GM21528 (cell line): Measurements from ENCODE around the gene TADA2B.
A peak's percentile ranks its signal among the peaks of the same experiment; 100 is the strongest.

Experiments used
- ATAC-seq: cut with Tn5 transposase; IDR thresholded peaks from one replicate; pipeline ENCODE4 v1.9.1; 2021; ENCODE audit warnings: mild to moderate bottlenecking, moderate library complexity; ENCODE audit not compliant: unreplicated experiment, low FRiP score

TADA2B gene

DNA sequence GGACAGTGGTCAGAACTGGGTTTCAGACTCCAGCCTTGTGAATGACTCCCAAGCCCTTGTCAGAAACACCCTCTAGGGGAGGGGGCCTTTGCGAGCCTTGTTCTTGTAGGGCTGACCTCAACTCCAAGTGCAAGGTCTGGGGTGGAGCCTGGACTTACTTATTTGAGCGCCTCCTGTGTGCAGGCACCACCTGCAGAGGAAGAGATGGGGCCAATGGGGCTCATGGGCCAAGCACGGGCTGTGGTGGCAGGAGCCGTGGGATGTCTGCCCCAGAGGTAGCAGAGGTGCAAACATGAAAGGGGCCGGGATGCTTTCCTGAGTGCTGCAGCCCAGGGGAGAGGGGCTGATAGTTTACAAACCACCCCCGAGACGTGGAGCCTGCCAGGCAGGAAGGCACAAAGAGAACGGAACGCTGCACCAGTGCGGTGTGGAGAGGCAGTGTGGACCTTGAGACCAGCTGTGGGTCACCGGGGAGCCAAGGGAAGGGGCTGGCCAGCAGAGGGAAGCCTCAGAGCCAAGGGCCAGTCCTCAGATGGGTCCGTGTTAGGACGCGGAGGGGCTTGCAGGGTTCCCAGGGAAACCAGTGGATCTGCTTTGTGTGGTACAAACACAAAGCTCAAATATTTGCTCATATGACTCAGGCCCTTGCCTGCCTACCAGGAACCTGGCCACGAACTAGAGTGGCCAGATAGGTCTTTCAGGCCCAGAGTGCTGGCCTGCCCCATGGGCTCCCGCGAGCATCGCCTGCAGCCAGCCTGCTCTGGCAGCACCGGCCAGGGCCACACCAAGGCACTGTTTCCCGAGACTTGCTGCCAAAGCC is 8.7 kb upstream of the TADA2B start:
- no peak for ATAC-seq

- no peak for ATAC-seq
These were observed 5.7 kb upstream of the TADA2B start for GRCh38 chr4:7037425-7037824.

DNA sequence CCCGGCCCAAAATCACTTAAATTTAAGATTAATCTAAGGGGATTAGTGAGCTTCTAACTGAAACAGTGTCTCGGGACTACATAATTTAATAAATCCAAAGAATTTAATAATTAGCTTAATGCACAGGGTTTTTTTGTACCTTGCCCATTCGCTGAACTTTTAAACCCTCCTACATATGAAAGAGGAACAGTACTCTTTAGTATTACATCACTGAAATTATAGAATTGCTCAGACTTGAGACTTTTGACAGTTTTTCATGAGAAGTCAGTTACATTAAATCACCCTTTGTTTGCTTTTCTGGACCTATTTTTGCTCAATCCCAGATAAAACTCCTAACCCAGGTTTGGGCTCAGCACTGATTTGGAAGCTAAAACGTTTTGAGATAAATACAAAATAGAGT is 2.4 kb upstream of the TADA2B start:
- ATAC-seq: no peak

- no peak for ATAC-seq
These were observed 1.9 kb upstream of the TADA2B start for GRCh38 chr4:7041246-7041645.

- no peak for ATAC-seq
These were observed 1.2 kb upstream of the TADA2B start for GRCh38 chr4:7041801-7042502.

GRCh38 chr4:7042503-7043283 is 479 bp upstream of the TADA2B start:
- ATAC-seq: peak; percentile 84

- no peak for ATAC-seq
These were observed 1.2 kb downstream of the TADA2B start for GRCh38 chr4:7044137-7044930.

DNA sequence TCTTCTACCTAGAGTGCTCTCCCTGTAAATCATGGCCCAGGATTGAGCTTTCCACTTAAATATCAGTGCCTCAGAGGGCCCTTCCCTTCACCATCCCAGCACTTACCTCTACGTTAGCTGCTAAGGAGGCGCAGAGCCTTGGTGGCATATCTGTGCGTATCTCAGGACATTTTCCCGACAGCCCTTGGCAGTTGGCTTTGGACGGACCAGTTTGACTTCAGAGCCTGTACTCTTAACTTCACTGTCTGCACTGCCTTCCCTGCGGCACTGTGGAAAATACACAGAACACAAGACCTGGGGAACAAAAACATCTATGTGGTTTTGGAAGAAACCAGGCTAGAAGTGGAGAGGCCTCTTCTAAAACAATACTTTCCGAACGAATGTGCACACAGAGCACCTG is 2.4 kb downstream of the TADA2B start:
- ATAC-seq: no peak

GRCh38 chr4:7045961-7046921 is 3.1 kb downstream of the TADA2B start:
- no peak for ATAC-seq

DNA sequence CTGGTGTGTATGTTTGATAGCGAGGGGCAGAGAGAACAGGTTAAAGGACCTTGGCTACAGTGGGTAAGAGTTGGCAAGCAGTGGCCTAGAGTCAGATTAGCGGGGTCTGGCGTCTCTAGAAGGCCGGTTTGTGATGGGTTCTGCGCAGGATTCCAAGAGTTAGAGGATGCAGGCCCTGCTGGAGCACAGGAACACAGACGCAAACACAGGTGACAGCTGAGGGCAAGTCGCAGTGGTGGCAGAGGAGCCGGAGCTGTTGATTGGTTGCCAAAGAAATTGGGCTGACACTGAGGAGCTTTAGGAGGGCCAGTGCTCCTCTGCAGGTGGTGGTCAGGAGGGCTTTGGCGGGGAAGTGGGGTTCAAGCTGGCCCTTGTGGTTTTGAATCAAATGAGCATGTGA is 3.8 kb downstream of the TADA2B start:
- no peak for ATAC-seq

DNA sequence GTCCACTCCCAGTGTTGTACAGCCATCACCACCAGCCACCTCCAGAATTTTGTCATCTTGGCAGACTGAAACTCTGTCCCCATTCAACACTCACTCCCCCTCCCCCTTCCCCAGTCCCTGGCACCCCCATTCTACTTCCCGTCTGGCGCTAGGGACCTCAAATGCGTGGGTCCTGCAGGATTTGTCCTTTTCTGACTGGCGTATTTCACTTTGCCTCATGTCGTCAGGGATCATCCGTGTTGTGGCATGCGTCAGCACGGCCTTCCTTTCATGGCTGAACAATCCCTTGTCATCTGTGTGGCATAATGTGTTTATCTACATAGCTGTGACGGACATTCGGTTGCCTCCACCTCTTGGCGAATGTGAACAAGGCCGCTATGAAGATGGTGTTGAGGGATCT is 5.5 kb downstream of the TADA2B start:
- ATAC-seq: no peak

- ATAC-seq: no peak
These were observed 6.1 kb downstream of the TADA2B start for GRCh38 chr4:7049295-7049694.

GRCh38 chr4:7049739-7050138 is 6.6 kb downstream of the TADA2B start:
- ATAC-seq: no peak

GRCh38 chr4:7050481-7051143 is 7.4 kb downstream of the TADA2B start:
- no peak for ATAC-seq

DNA sequence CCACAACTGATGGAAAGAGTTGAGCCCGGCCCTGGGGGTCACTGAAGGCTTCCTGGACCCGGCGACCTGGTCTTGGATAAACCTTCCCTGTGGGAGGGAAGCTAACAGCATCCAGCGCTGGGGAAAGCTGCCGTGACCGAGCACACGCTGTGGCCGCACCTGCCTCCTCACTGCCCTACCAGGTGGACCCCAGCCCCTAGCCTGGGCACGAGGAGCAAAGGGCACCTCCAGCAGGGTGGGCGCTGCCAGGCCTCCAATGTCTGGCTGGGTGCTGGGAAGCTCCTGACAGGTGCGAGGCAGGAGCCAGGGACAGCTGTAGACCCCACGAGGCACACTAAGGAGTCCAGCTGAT is 7.9 kb downstream of the TADA2B start:
- no peak for ATAC-seq

- no peak for ATAC-seq
These were observed 8.7 kb downstream of the TADA2B start for GRCh38 chr4:7051905-7052304.

DNA sequence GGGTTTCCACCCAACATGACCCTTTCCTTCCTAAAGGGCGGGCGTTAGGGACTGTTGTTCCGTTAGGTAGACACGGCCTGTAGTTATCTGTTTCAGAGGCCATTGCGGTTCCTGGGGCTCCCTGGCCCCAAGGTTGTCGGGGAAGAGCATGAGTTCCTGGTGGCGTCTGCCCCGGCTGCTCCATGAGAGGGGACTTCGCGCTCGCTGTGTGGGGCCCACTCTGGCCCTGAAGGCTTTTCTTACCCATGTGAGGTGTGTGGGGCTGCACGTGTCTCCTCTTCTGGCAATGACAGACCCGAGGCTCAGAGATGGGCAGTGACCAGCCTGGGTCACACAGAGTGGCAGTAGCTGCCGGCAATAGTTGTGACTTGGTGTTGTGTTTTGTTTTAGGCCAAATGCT is 9.1 kb downstream of the TADA2B start:
- ATAC-seq: no peak

DNA sequence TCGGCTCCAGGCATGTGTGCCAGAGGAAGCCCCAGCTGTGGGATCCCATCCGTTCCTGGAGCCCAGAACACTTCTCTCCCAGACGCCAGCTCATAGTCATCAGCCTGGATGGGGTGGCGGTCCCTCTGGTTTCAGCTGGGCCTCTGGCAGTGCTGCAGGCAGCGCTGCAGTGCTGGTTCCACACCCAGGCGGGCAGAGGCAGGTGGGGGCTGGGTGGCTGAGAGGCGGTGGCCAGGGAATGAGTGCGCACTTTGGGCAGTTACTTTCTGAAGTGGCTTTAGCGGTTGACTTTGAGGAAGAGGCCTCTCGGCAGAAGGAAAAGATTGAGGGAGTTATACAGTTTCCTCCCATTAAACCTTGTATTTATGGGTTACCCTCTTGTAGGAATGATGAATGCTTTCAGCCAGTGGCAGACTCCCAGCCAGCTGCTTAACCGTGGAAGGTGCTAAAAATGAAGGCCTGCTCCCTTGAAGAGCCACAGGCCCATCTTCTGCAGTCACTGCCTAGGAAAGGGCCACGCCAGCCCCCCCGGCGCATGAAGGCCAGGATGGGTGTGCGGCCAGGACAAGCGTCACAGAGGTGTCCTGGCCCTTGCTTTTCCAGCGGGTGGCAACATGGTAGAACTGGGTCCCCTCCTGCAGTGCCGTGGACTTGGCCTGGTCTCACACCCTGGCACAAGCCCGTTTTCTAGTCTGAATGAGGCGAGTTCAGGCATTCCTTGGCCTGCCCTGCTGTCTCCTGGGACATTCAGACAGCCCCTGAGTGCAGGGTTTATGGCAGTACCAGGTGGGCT is 9.9 kb downstream of the TADA2B start:
- ATAC-seq: no peak
